Ascending aorta (tissue), 2 donors: ENCODE data around the gene SH3RF3. TPM values are rescaled to one million over a fixed set of nuclear protein-coding genes. Genes with fewer than 3 reads are reported as not detected.

Source experiments
- DNase-seq, 2 donors: peaks; one replicate each; pipeline ENCODE4 v3.0.0-alpha.2; 2019; ENCODE audit warnings: low spot score in 2 of 2
- H3K27ac ChIP-seq, 2 donors: fragments of 200-600 bp; sonication (generic); one replicate each; pipeline ENCODE4 v1.5.1; 2016 to 2017; ENCODE audit warnings: mild to moderate bottlenecking in 1 of 2
- H3K27me3 ChIP-seq: fragments of 200-600 bp; sonication (generic); one replicate; pipeline ENCODE4 v1.5.1; 2017
- H3K36me3 ChIP-seq, 2 donors: fragments of 200-600 bp; sonication (generic); one replicate each; pipeline ENCODE4 v1.5.1; 2016
- H3K4me1 ChIP-seq, 2 donors: fragments of 200-600 bp; sonication (generic); one replicate each; pipeline ENCODE4 v1.5.1; 2016 to 2017; ENCODE audit warnings: mild to moderate bottlenecking in 1 of 2
- H3K4me3 ChIP-seq, 2 donors: fragments of 200-600 bp; sonication (generic); one replicate each; pipeline ENCODE4 v1.5.1; 2016 to 2017; ENCODE audit warnings: mild to moderate bottlenecking in 1 of 2
- H3K9me3 ChIP-seq, 2 donors: fragments of 200-600 bp; sonication (generic); one replicate each; pipeline ENCODE4 v1.5.1; 2016
- CTCF ChIP-seq, 3 experiments: fragments of 200-600 bp in 2 of 3; fragments of 450-650 bp in 1 of 3; sonication (generic) in 2 of 3; IDR thresholded peaks; one replicate each; pipeline ENCODE4 v1.5.1; 2016 to 2019; ENCODE audit warnings: antibody characterized with exemption in 3 of 3, mild to moderate bottlenecking in 1 of 3, moderate library complexity in 1 of 3
- intact Hi-C: fragments of 100-400 bp; cut with DNase I; formaldehyde crosslinking; loops from one replicate; pipeline ENCODE4 v1.15.1; 2023
- total RNA-seq: library from RNA; depleted of rRNA; stranded (reverse); fragments of >200 nt; gene quantifications from one replicate; pipeline ENCODE4 v1.1.0, GENCODE V29; 2016

Gene SH3RF3
- total RNA-seq, 1 donor from 2014 or later = 53.5 TPM

GRCh38 chr2:109134741-109135358 lies 5.8 kb downstream of the SH3RF3 start:
- intact Hi-C loops = no loop called here
- TF ChIP-seq CTCF (IDR thresholded peaks at IDR 0.05) = no peak
- peak overlapping the region in 1 of 2 donors; percentile 22 for H3K27ac ChIP-seq

GRCh38 chr2:109135359-109136197 lies 6.6 kb downstream of the SH3RF3 start:
- Histone ChIP-seq H3K4me1 (peaks cover 3 to 32% of the 10 kb centered on the region in 2 donors), H3K27ac (peak overlapping the region in 1 of 2 donors; percentile 22), H3K27me3 (no peaks in the 10 kb centered on the region), H3K4me3 (peak overlapping the region in 1 of 2 donors; percentile 32), H3K36me3 (no peaks in the 10 kb centered on the region), H3K9me3 (no peaks in the 10 kb centered on the region)
- intact Hi-C loops = no loop called here
- DNase-seq = peak in 1 of 2 donors; percentile 38
- TF ChIP-seq CTCF (IDR thresholded peaks at IDR 0.05) = no peak

More at GRCh38 chr2:109134741-109135358, 5.8 kb downstream of the SH3RF3 start:
- Histone ChIP-seq H3K4me1 (peaks cover 3 to 32% of the 10 kb centered on the region in 2 donors), H3K9me3 (no peaks in the 10 kb centered on the region), H3K4me3 (peak overlapping the region in 1 of 2 donors; percentile 32), H3K36me3 (no peaks in the 10 kb centered on the region), H3K27me3 (no peaks in the 10 kb centered on the region)
- peak in 1 of 2 donors; percentile 40 for DNase-seq

GRCh38 chr2:109136542-109136941 lies 7.5 kb downstream of the SH3RF3 start:
- DNase-seq = peak in 1 of 2 donors; percentile 31
- intact Hi-C loops = no loop called here

GRCh38 chr2:109137616-109138015 lies 8.6 kb downstream of the SH3RF3 start:
- no peaks in the 10 kb centered on the region for H3K9me3 ChIP-seq
- peaks cover 3 to 20% of the 10 kb centered on the region in 2 donors for H3K4me1 ChIP-seq
- no peak overlapping the region for H3K27ac ChIP-seq
- H3K27me3 ChIP-seq = no peaks in the 10 kb centered on the region
- intact Hi-C loops = no loop called here
- peak in 1 of 2 donors; percentile 11 for DNase-seq
- no peaks in the 10 kb centered on the region for H3K36me3 ChIP-seq
- TF ChIP-seq CTCF (IDR thresholded peaks at IDR 0.05) = no peak
- no peak overlapping the region for H3K4me3 ChIP-seq

More at GRCh38 chr2:109136542-109136941, 7.5 kb downstream of the SH3RF3 start:
- H3K36me3 ChIP-seq = no peaks in the 10 kb centered on the region
- no peak overlapping the region for H3K27ac ChIP-seq
- no peaks in the 10 kb centered on the region for H3K9me3 ChIP-seq
- H3K4me1 ChIP-seq = peaks cover 3 to 26% of the 10 kb centered on the region in 2 donors
- H3K27me3 ChIP-seq = no peaks in the 10 kb centered on the region
- TF ChIP-seq CTCF (IDR thresholded peaks at IDR 0.05) = no peak
- H3K4me3 ChIP-seq = no peak overlapping the region

GRCh38 chr2:109138449-109138848 lies 9.4 kb downstream of the SH3RF3 start:
- Histone ChIP-seq H3K36me3 (no peaks in the 10 kb centered on the region), H3K27me3 (no peaks in the 10 kb centered on the region), H3K9me3 (no peaks in the 10 kb centered on the region), H3K27ac (no peak overlapping the region), H3K4me1 (peaks cover 3 to 16% of the 10 kb centered on the region in 2 donors), H3K4me3 (no peak overlapping the region)
- intact Hi-C loops = no loop called here
- no peak for TF ChIP-seq CTCF (IDR thresholded peaks at IDR 0.05)
- DNase-seq = peak in 1 of 2 donors; percentile 43
